GM10266 (cell line): Measurements from ENCODE around the gene DAD1.

ENCODE experiments used
- DNase-seq: peaks from one replicate; pipeline ENCODE4 v3.0.0; 2012; ENCODE audit errors: extremely low spot score
- CTCF ChIP-seq: IDR thresholded peaks from 2 replicates; pipeline ENCODE4 v1.5.1; 2012; ENCODE audit warnings: mild to moderate bottlenecking, low read depth; ENCODE audit not compliant: control insufficient read depth, insufficient read depth; ENCODE audit errors: missing control alignments

The DAD1 gene

GRCh38 chr14:22540811-22541360, 48.1 kb downstream of the DAD1 start:
- TF ChIP-seq CTCF = no peak
- no peak for DNase-seq

- DNase-seq = no peak
- TF ChIP-seq CTCF = no peak
Observed at GRCh38 chr14:22540293-22540692, 48.7 kb downstream of the DAD1 start.

GRCh38 chr14:22539831-22540230, 49.2 kb downstream of the DAD1 start:
- DNase-seq = no peak
- TF ChIP-seq CTCF = no peak

GRCh38 chr14:22538671-22539228, 50.3 kb downstream of the DAD1 start:
- no peak for DNase-seq
- TF ChIP-seq CTCF = no peak

GRCh38 chr14:22537436-22538310, 51.4 kb downstream of the DAD1 start:
- no peak for TF ChIP-seq CTCF
- DNase-seq = no peak

- peak; percentile 69 for DNase-seq
- TF ChIP-seq CTCF = no peak
Observed at GRCh38 chr14:22536853-22537338, 52.1 kb downstream of the DAD1 start.

GRCh38 chr14:22535916-22536315, 53.1 kb downstream of the DAD1 start:
- no peak for DNase-seq
- TF ChIP-seq CTCF = no peak
